ENCODE data around the gene KRT31. TPM values are rescaled to one million over a fixed set of nuclear protein-coding genes. Genes with fewer than 3 reads are reported as not detected.

The KRT31 gene
- total and polyA plus RNA-seq, 8 donors: 3.1 TPM; not detected in 7

- no peak for DNase-seq
- H3K27ac ChIP-seq: no peak overlapping the region
- no peak overlapping the region for H3K4me3 ChIP-seq
- H3K36me3 ChIP-seq: no peaks in the 10 kb centered on the region
- no peaks in the 10 kb centered on the region for H3K9me3 ChIP-seq
- H3K27me3 ChIP-seq: no peaks in the 10 kb centered on the region
- TF ChIP-seq CTCF (IDR thresholded peaks at IDR 0.05) (no peak), POLR2AphosphoS5 (IDR thresholded peaks at IDR 0.05) (no peak), POLR2A (IDR thresholded peaks at IDR 0.05) (no peak), EP300 (IDR thresholded peaks at IDR 0.05) (no peak)
- no peaks in the 10 kb centered on the region for H3K4me1 ChIP-seq
- intact Hi-C loops (cut with DNase I; ENCODE audit: low total_unique reads): no loop called here
These were observed 31.3 kb downstream of the KRT31 start for GRCh38 chr17:41366070-41366469.

GRCh38 chr17:41363881-41364280, 33.5 kb downstream of the KRT31 start:
- TF ChIP-seq POLR2AphosphoS5 (IDR thresholded peaks at IDR 0.05): no peak
- TF ChIP-seq EP300 (IDR thresholded peaks at IDR 0.05): no peak
- no peak for TF ChIP-seq CTCF (IDR thresholded peaks at IDR 0.05)
- no peak for TF ChIP-seq POLR2A (IDR thresholded peaks at IDR 0.05)
- Histone ChIP-seq H3K27me3 (no peaks in the 10 kb centered on the region), H3K36me3 (no peaks in the 10 kb centered on the region), H3K4me1 (no peaks in the 10 kb centered on the region), H3K9me3 (no peaks in the 10 kb centered on the region), H3K4me3 (no peak overlapping the region), H3K27ac (no peak overlapping the region)
- 76 to 93% (median 86%) methylated on average over 2 of the region's 2 CpGs for WGBS, 5 donors
- DNase-seq: no peak
- intact Hi-C loops (cut with DNase I; ENCODE audit: low total_unique reads): no loop called here

GRCh38 chr17:41360296-41360995, 37.0 kb downstream of the KRT31 start:
- H3K27me3 ChIP-seq: no peaks in the 10 kb centered on the region
- DNase-seq: no peak
- TF ChIP-seq CTCF (IDR thresholded peaks at IDR 0.05): no peak
- no peak for TF ChIP-seq POLR2A (IDR thresholded peaks at IDR 0.05)
- no peak for TF ChIP-seq EP300 (IDR thresholded peaks at IDR 0.05)
- intact Hi-C loops (cut with DNase I; ENCODE audit: low total_unique reads): no loop called here
- H3K36me3 ChIP-seq: no peaks in the 10 kb centered on the region
- no peaks in the 10 kb centered on the region for H3K4me1 ChIP-seq
- H3K4me3 ChIP-seq: no peak overlapping the region
- H3K27ac ChIP-seq: no peak overlapping the region
- no peaks in the 10 kb centered on the region for H3K9me3 ChIP-seq
- 79 to 90% (median 81%) methylated on average over 5 of the region's 5 CpGs for WGBS, 5 donors

GRCh38 chr17:41354536-41354935, 42.9 kb downstream of the KRT31 start:
- Histone ChIP-seq H3K27me3 (no peaks in the 10 kb centered on the region), H3K9me3 (no peaks in the 10 kb centered on the region), H3K4me1 (no peaks in the 10 kb centered on the region), H3K36me3 (no peaks in the 10 kb centered on the region), H3K27ac (no peak overlapping the region), H3K4me3 (no peak overlapping the region)
- 87 to 92% (median 87%) methylated on average over 4 of the region's 4 CpGs for WGBS, 5 donors
- no peak for TF ChIP-seq EP300 (IDR thresholded peaks at IDR 0.05)
- no peak for TF ChIP-seq POLR2A (IDR thresholded peaks at IDR 0.05)
- TF ChIP-seq POLR2AphosphoS5 (IDR thresholded peaks at IDR 0.05): no peak
- no peak for TF ChIP-seq CTCF (IDR thresholded peaks at IDR 0.05)
- DNase-seq: no peak
- intact Hi-C loops (cut with DNase I; ENCODE audit: low total_unique reads): no loop called here

Measured in stomach (tissue), 9 donors.